Gastrocnemius medialis (tissue), 4 donors: ENCODE results near the gene SCARB1.

Experiments used
- CTCF ChIP-seq, 5 experiments: fragments of 450-650 bp in 3 of 5; fragments of 200-600 bp in 2 of 5; sonication (generic) in 2 of 5; IDR thresholded peaks in 4 of 5; conservative IDR thresholded peaks in 1 of 5; 1 replicate in 4 of 5; 2 replicates in 1 of 5; pipeline ENCODE4 v1.5.1; 2016 to 2019; ENCODE audit warnings: antibody characterized with exemption in 5 of 5, mild to moderate bottlenecking in 3 of 5, moderate library complexity in 3 of 5
- POLR2A ChIP-seq, 2 donors: fragments of 450-650 bp; IDR thresholded peaks; one replicate each; pipeline ENCODE4 v1.6.1; 2017; ENCODE audit warnings: antibody characterized with exemption in 2 of 2, mild to moderate bottlenecking in 2 of 2, moderate library complexity in 2 of 2

GRCh38 chr12:124778411-124778810 is 85.3 kb downstream of the SCARB1 start:
- TF ChIP-seq CTCF (IDR thresholded peaks at IDR 0.05 in 4 of 5, conservative IDR thresholded peaks at IDR 0.05 in 1 of 5) = no peak
- no peak for TF ChIP-seq POLR2A (IDR thresholded peaks at IDR 0.05)
